ENCODE results near the gene MYD88.

DNA sequence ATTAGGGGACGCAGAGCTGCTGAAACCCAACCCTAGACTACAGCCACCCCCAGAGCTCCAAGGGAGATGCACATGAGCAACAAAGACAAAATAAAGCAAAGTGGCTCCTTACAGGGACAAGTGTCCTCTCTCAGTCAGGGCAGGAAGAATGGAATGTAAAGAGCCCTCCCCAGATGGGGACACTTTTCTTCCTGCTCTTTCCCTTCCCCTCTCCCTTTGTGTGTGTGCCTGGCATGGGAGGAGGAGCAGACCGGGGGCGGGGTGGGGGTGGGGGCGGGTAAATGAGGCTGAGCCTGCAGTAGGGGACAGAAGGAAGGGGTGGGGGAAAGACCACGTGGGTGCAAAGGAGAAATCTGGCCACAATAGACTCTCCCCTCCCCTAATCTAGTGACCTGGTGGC, 38.9 kb upstream of the MYD88 start:
- TF ChIP-seq, protein P1, sequence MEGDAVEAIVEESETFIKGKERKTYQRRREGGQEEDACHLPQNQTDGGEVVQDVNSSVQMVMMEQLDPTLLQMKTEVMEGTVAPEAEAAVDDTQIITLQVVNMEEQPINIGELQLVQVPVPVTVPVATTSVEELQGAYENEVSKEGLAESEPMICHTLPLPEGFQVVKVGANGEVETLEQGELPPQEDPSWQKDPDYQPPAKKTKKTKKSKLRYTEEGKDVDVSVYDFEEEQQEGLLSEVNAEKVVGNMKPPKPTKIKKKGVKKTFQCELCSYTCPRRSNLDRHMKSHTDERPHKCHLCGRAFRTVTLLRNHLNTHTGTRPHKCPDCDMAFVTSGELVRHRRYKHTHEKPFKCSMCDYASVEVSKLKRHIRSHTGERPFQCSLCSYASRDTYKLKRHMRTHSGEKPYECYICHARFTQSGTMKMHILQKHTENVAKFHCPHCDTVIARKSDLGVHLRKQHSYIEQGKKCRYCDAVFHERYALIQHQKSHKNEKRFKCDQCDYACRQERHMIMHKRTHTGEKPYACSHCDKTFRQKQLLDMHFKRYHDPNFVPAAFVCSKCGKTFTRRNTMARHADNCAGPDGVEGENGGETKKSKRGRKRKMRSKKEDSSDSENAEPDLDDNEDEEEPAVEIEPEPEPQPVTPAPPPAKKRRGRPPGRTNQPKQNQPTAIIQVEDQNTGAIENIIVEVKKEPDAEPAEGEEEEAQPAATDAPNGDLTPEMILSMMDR (IDR thresholded peaks at IDR 0.05; ENCODE audit: poor library complexity, severe bottlenecking), result no peak
- TF ChIP-seq POLR2AphosphoS5 (IDR thresholded peaks at IDR 0.05) (no peak), TAF1 (IDR thresholded peaks at IDR 0.05; ENCODE audit: low read depth) (no peak), EZH2 (IDR thresholded peaks at IDR 0.05; ENCODE audit: borderline replicate concordance, insufficient read depth, low read length, poor library complexity, severe bottlenecking) (no peak), RAD21 (conservative IDR thresholded peaks at IDR 0.05) (no peak), EP300 (conservative IDR thresholded peaks at IDR 0.05; ENCODE audit: poor library complexity, severe bottlenecking) (no peak)

Measured in neural cell (in vitro differentiated cells).